Forelimb muscle (tissue), 1 donor: Measurements from ENCODE around the gene SLC22A3. TPM values are rescaled to one million over a fixed set of nuclear protein-coding genes. Genes with fewer than 3 reads are reported as not detected.
"Not testable (repeated sequence)": the region's sequence is repeated elsewhere in the genome, so short reads cannot be mapped to it uniquely, and the experiment has no call there.

ENCODE experiments used
- DNase-seq: peaks from one replicate; pipeline ENCODE4 v3.0.0-alpha.2; 2013; ENCODE audit warnings: low read depth
- polyA plus RNA-seq: library from polyadenylated mRNA; unstranded; fragments of 120-200 nt; gene quantifications from one replicate; pipeline ENCODE4 v1.2.1, GENCODE V29; 2013; ENCODE audit not compliant: insufficient read length

The SLC22A3 gene, protein sequence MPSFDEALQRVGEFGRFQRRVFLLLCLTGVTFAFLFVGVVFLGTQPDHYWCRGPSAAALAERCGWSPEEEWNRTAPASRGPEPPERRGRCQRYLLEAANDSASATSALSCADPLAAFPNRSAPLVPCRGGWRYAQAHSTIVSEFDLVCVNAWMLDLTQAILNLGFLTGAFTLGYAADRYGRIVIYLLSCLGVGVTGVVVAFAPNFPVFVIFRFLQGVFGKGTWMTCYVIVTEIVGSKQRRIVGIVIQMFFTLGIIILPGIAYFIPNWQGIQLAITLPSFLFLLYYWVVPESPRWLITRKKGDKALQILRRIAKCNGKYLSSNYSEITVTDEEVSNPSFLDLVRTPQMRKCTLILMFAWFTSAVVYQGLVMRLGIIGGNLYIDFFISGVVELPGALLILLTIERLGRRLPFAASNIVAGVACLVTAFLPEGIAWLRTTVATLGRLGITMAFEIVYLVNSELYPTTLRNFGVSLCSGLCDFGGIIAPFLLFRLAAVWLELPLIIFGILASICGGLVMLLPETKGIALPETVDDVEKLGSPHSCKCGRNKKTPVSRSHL
- 11.8 TPM for polyA plus RNA-seq

DNA sequence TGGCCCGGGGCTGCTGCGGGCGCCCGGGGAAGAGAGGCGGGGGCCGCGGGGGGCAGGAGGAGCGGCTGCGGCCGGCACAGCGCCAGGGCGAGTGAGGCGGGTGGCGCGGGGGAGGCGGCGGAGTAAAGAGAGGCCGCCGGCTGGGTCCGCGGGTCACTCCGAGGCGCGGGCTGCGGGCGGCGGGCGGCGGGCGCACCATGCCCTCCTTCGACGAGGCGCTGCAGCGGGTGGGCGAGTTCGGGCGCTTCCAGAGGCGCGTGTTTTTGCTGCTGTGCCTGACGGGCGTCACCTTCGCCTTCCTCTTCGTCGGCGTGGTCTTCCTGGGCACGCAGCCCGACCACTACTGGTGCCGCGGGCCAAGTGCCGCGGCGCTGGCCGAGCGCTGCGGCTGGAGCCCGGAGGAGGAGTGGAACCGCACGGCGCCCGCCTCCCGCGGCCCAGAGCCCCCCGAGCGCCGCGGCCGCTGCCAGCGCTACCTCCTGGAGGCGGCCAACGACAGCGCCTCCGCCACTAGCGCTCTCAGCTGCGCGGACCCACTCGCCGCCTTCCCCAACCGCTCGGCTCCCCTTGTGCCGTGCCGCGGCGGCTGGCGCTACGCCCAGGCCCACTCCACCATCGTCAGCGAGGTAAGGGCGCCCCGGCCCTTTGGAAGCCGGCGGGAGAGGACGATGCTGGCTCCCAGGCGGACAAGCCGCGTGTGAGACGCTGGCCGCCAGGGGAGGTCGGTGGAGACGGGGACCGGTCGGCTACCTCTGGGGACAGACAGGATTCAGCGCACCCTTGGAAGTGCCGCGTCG lies at the start of gene SLC22A3:
Gene SLC22A3 (plus strand): TSS at position 156 of the 797 bp plus-strand sequence. CDS start 42 bp downstream, at position 198.
- DNase-seq: no peak

GRCh38 chr6:160299559-160299958 lies 48.6 kb upstream of the SLC22A3 start:
- DNase-seq: no peak

GRCh38 chr6:160300076-160300695 lies 48.0 kb upstream of the SLC22A3 start:
- no peak for DNase-seq

DNA sequence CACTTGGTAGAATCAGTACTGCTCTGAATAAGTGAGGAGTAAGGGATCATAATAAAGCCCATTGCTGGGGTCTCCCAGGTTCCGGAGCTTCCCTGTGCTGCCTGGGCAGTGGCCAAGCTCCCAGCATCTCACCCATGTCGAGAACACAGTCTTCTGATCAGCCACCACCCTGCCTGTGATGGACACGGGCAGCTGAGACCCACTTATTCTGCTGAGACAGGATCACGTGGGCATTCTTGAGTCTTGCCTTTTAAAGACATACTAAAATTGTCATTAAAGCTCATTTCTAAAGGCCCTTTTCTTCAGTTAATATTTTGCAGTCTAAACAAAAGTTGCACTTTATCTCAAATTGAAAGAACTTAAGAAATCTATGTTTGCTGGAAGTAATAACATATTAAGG lies 46.8 kb upstream of the SLC22A3 start:
- DNase-seq: no peak

DNA sequence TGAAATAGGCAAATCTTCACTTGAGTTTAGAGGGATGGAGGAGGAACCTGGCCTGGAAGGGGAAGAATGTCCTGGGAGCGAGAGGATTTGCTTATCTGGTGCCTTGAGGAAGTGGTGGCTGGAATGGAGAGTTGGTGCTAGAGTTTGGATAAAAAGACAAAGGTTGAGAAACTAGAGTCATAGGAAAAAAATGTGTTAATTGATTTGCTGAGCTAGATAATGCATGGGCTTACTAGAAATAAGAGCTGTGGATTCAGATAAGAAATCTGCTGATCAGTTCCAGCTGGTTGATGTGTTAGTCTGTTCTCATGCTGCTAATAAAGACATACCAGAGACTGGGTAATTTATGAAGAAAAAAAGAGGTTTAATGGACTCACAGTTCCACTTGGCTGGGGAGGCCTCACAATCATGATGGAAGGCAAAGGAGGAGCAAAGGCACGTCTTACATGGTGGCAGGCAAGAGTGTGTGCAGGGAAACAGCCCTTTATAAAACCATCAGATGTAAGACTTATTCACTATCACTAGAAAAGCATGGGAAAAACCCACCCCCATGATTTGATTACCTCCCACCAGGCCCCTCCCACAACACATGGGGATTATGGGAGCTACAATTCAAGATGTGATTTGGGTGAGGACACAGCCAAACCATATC lies 45.6 kb upstream of the SLC22A3 start:
- not testable (repeated sequence) for DNase-seq

DNA sequence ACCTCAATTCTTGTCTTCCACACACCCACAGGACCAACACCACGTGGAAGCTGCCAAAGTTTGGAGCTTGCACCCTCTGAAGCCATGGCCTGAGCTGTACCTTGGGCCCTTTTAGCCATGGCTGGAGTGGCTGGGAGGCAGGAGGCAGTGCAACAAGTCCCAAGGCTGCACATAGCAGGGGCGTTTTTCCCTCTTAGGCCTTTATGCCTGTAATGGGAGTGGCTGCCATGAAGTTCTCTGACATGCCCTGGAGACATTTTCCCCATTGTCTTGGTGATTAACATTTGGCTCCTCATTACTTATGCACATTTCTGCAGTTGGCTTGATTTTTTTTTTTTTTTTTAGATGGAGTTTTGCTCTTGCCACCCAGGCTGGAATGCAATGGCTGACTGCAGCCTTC lies 44.4 kb upstream of the SLC22A3 start:
- DNase-seq: no peak

- no peak for DNase-seq
Observed at GRCh38 chr6:160305926-160306713, 42.1 kb upstream of the SLC22A3 start.

DNA sequence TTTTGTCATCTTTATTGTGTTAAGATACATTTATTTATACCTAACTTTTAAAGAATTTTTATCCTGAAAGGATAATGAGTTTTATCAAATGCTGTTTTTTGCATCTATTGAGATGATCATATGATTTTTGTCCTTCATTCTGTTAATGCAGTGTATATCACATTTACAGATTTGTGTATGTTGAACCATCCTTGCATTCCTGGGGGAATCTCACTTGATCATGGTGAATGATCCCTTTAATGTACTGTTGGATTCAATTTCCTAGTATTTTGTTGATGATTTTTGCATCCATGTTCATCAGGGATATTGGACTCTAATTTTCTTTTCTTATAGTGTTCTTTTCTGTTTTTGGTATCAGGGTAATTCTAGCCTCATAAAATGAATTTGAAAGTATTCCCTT lies 38.5 kb upstream of the SLC22A3 start:
- DNase-seq: no peak

- no peak for DNase-seq
Observed at GRCh38 chr6:160312900-160313299, 35.3 kb upstream of the SLC22A3 start.

- DNase-seq: no peak
Observed at GRCh38 chr6:160315310-160315709, 32.9 kb upstream of the SLC22A3 start.

DNA sequence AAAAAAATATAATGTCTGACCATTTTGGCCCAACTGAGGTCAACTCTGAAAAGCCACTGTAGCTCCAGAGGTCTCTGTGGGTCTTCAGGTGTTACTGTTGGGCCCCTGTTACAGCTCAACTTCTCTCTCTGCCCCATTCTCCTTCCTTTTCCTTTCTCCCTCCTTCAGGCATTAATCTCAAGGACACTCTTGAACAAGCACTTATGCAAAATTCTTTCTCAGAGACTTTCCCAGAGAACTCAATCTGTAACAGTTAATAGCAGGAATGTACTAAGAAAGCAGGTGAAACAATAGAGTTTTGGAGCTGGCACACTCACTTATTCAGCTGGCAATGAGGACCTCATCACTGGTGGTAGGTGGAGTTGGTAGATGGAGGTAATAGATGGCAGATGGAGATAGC lies 31.9 kb upstream of the SLC22A3 start:
- DNase-seq: no peak

DNA sequence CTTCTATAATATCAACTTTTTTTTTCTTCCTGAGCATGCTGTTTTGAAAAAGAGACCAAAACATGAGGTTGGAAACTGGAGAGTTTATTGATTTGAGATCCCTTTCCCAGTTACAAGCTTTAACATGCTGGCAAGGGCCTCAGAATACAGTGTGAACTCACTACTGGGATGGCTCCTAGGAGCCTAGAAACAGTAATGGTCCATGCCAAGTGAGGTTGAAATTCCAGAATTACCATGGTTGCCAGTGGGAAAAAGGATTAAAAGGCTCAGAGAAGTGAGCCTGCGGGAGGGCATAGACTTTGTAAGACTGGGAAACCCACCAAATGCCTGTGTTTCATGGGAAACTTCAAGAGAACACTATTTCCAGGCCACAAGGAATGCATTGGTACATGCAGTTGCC lies 28.9 kb upstream of the SLC22A3 start:
- DNase-seq: no peak

DNA sequence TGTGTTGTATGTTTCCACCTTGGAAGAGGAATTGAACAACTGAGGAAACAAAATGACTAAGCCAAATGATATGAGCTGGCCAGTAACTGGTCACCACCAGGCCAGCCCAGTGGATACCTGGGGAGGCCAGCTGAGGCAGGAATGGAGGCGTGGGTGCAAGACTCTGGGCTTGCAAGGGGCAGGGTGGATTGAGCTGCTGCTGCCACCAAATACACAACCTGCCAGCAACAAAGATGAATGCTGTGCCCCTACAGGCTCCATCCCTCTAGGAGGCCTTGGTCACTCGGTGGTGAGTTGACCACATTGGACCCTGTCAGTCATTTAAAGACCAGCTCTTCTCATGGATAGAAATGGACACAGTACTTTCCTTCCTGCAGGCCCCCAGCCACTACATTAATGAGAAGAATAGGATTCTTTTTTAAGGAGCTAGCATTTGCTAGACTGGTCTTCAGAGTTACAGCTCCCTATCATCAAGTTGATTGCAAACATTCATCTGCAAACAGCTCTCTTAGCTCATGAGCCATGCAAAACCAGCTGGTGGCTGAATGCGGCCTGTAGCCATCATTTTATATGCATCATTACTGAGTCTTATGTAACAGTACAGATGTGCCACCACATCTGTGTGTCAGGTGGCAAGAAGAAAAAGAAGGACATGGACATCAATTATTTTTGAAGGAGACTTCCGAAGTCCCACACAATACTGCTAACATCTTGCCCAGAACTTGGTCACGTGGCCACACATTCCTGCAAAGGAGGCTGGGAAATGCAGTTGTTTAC lies 26.3 kb upstream of the SLC22A3 start:
- no peak for DNase-seq

- no peak for DNase-seq
Observed at GRCh38 chr6:160327981-160328380, 20.2 kb upstream of the SLC22A3 start.

- no peak for DNase-seq
Observed at GRCh38 chr6:160328447-160328846, 19.7 kb upstream of the SLC22A3 start.

- no peak for DNase-seq
Observed at GRCh38 chr6:160329188-160329587, 19.0 kb upstream of the SLC22A3 start.

DNA sequence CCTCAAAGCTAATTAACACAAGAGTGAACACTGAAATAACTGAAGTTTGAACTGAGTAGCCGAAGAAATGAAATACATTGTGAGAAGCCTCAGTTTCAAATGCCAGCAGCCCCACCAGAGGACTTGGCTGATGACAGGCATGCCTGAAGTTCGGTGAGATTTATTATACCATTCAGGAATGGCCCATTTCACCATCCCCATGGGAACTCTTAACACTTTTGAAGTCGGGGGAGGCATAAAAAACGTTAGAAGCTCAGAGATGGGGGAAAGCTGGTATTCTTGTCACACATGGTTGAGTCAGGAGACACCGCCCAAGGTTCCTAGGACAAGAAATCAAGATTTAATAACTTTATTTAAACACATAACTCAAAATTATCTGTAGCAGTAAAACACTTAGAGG lies 17.6 kb upstream of the SLC22A3 start:
- no peak for DNase-seq

DNA sequence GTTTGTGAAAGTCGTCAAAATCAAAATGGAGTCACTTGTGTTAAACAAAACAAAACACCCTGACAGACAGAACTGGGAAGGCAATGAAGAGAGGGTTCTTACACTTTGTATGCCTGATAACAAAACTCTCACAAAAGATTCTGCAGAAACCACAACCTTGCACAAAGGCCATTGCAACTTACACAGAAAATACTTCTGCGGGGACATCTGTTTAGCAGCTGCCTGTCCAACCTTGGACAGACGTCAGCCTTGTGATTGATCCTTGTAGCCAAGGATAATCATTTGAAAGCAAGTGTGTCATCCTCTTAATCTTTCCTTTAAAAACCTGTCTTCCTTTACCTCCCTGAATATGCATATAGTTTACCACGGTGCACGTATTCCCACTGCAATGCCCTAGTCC lies 17.0 kb upstream of the SLC22A3 start:
- DNase-seq: no peak

- DNase-seq: no peak
Observed at GRCh38 chr6:160331753-160332152, 16.4 kb upstream of the SLC22A3 start.

- no peak for DNase-seq
Observed at GRCh38 chr6:160333101-160333500, 15.1 kb upstream of the SLC22A3 start.
